IMR-90 (cell line): ENCODE results near the gene RPUSD4. TPM values are rescaled to one million over a fixed set of nuclear protein-coding genes. Genes with fewer than 3 reads are reported as not detected.

Source experiments
- ATAC-seq: fragments of 200-7000 bp; cut with Tn5 transposase; 2 replicates; pipeline ENCODE4 v1.9.1; 2020; ENCODE audit warnings: low read depth, mild to moderate bottlenecking, moderate library complexity
- BruUV-seq: library from RNA; stranded (reverse); fragments of 400-500 nt; replicated peaks from 2 replicates; lab custom pipeline; 2021; lab: Mats Ljungman, UMichigan
- CTCF ChIA-PET: fragments of 300-600 bp; formaldehyde crosslinking; extraction: SDS; loops from one replicate; lab custom pipeline; 2021; ENCODE audit warnings: antibody characterized with exemption; lab: Yijun Ruan, JAX
- POLR2A ChIA-PET: fragments of 300-600 bp; sonication (Branson Sonifier 250); formaldehyde crosslinking; loops from one replicate; lab custom pipeline; 2022; ENCODE audit warnings: antibody characterized with exemption; ENCODE audit not compliant: unreplicated experiment; lab: Charles Lee
- DNase-seq: peaks from one replicate; pipeline ENCODE4 v3.0.0; 2013
- H2AFZ ChIP-seq: replicated peaks from 2 replicates; pipeline ENCODE3; 2013; ENCODE audit warnings: low read length, mild to moderate bottlenecking; ENCODE audit not compliant: poor library complexity
- H2AK5ac ChIP-seq: 2 replicates; pipeline ENCODE4 v1.6.1; 2013; ENCODE audit warnings: low read depth, low read length, inconsistent platforms
- H2AK9ac ChIP-seq: replicated peaks from 2 replicates; pipeline ENCODE3; 2013; ENCODE audit warnings: mild to moderate bottlenecking, low read depth, low read length, moderate library complexity; ENCODE audit not compliant: poor library complexity
- H2BK120ac ChIP-seq: 2 replicates; pipeline ENCODE4 v1.6.1; 2013; ENCODE audit warnings: low read depth, low read length, inconsistent platforms
- H2BK15ac ChIP-seq: 3 replicates; pipeline ENCODE4 v1.6.1; 2013; ENCODE audit warnings: low read depth, low read length, inconsistent platforms
- H2BK20ac ChIP-seq: 2 replicates; pipeline ENCODE4 v1.6.1; 2013; ENCODE audit warnings: low read depth, mild to moderate bottlenecking, inconsistent platforms, low read length, moderate library complexity
- H2BK5ac ChIP-seq: 2 replicates; pipeline ENCODE4 v1.6.1; 2013; ENCODE audit warnings: mild to moderate bottlenecking, low read depth, low read length, inconsistent platforms; ENCODE audit not compliant: poor library complexity, severe bottlenecking
- H3K14ac ChIP-seq: replicated peaks from 2 replicates; pipeline ENCODE4 v1.6.1; 2013; ENCODE audit warnings: low read depth, low read length, inconsistent platforms
- H3K18ac ChIP-seq: 2 replicates; pipeline ENCODE4 v1.6.1; 2013; ENCODE audit warnings: low read depth, low read length, control low read depth
- H3K23ac ChIP-seq: 2 replicates; pipeline ENCODE4 v1.6.1; 2013; ENCODE audit warnings: low read depth, low read length, inconsistent platforms
- H3K27ac ChIP-seq: 2 replicates; pipeline ENCODE4 v1.5.1; 2013; ENCODE audit warnings: mild to moderate bottlenecking, control low read depth, low read length; ENCODE audit not compliant: insufficient read depth
- H3K27me3 ChIP-seq: 2 replicates; pipeline ENCODE4 v1.6.1; 2013; ENCODE audit warnings: low read length; ENCODE audit not compliant: control insufficient read depth, insufficient read depth
- H3K36me3 ChIP-seq: 2 replicates; pipeline ENCODE4 v1.6.1; 2013; ENCODE audit warnings: low read length, mixed read lengths; ENCODE audit not compliant: control insufficient read depth, insufficient read depth
- H3K4ac ChIP-seq: 2 replicates; pipeline ENCODE4 v1.6.1; 2013; ENCODE audit warnings: low read depth, low read length, inconsistent platforms
- H3K4me1 ChIP-seq: 2 replicates; pipeline ENCODE4 v1.6.1; 2013; ENCODE audit warnings: low read length, mixed read lengths; ENCODE audit not compliant: control insufficient read depth, insufficient read depth
- H3K4me2 ChIP-seq: 2 replicates; pipeline ENCODE4 v1.6.1; 2013; ENCODE audit warnings: low read depth, mild to moderate bottlenecking, control low read depth, low read length, moderate library complexity
- H3K4me3 ChIP-seq: 2 replicates; pipeline ENCODE4 v1.5.1; 2013; ENCODE audit warnings: low read depth, mild to moderate bottlenecking, control low read depth, low read length, moderate library complexity; ENCODE audit not compliant: insufficient read depth
- H3K56ac ChIP-seq: 2 replicates; pipeline ENCODE4 v1.6.1; 2013; ENCODE audit warnings: low read length, inconsistent platforms; ENCODE audit not compliant: insufficient read depth; ENCODE audit errors: extremely low read depth
- H3K79me1 ChIP-seq, 2 experiments: 2 replicates each; pipeline ENCODE4 v1.6.1; 2013; ENCODE audit warnings: low read length in 2 of 2, inconsistent platforms in 1 of 2, low read depth in 1 of 2
- H3K9ac ChIP-seq: 2 replicates; pipeline ENCODE4 v1.6.1; 2013; ENCODE audit warnings: low read depth, low read length, control low read depth
- H3K9me1 ChIP-seq: 2 replicates; pipeline ENCODE4 v1.6.1; 2013; ENCODE audit warnings: low read length, inconsistent platforms; ENCODE audit not compliant: insufficient read depth
- H3K9me3 ChIP-seq: 2 replicates; pipeline ENCODE4 v1.6.1; 2013; ENCODE audit warnings: low read length; ENCODE audit not compliant: control insufficient read depth, insufficient read depth
- H4K20me1 ChIP-seq: 2 replicates; pipeline ENCODE4 v1.6.1; 2013; ENCODE audit warnings: low read length, inconsistent platforms; ENCODE audit not compliant: insufficient read depth
- H4K5ac ChIP-seq: 2 replicates; pipeline ENCODE4 v1.6.1; 2013; ENCODE audit warnings: mild to moderate bottlenecking, low read depth, low read length, control low read depth
- H4K8ac ChIP-seq, 2 experiments: 2 replicates each; pipeline ENCODE4 v1.6.1; 2013; ENCODE audit warnings: low read depth in 2 of 2, low read length in 2 of 2, control low read depth in 1 of 2, inconsistent platforms in 1 of 2
- H4K91ac ChIP-seq: 2 replicates; pipeline ENCODE4 v1.6.1; 2013; ENCODE audit warnings: low read depth, low read length, inconsistent platforms; ENCODE audit not compliant: insufficient read depth
- BHLHE40 ChIP-seq: fragments of 150-350 bp; IDR thresholded peaks from 2 replicates; pipeline ENCODE4 v1.6.1; 2016; ENCODE audit warnings: mild to moderate bottlenecking, low read depth, low read length
- CEBPB ChIP-seq: IDR thresholded peaks from 2 replicates; pipeline ENCODE4 v1.6.1; 2012; ENCODE audit warnings: low read depth, low read length, improper control_type of control experiment
- FOS ChIP-seq: fragments of 150-350 bp; IDR thresholded peaks from 2 replicates; pipeline ENCODE4 v1.6.1; 2016; ENCODE audit warnings: low read depth, low read length
- MAFK ChIP-seq: IDR thresholded peaks from 2 replicates; pipeline ENCODE4 v1.6.1; 2012; ENCODE audit warnings: low read depth, low read length, improper control_type of control experiment
- MAZ ChIP-seq: IDR thresholded peaks from 2 replicates; pipeline ENCODE4 v1.6.1; 2012; ENCODE audit warnings: low read depth, mild to moderate bottlenecking, low read length, improper control_type of control experiment, moderate library complexity, borderline replicate concordance
- NFE2L2 ChIP-seq: fragments of 150-350 bp; IDR thresholded peaks from 2 replicates; pipeline ENCODE4 v1.6.1; 2016; ENCODE audit warnings: low read depth, mild to moderate bottlenecking, low read length
- RAD21 ChIP-seq: IDR thresholded peaks from 2 replicates; pipeline ENCODE4 v1.6.1; 2012; ENCODE audit warnings: low read length, improper control_type of control experiment
- RCOR1 ChIP-seq: IDR thresholded peaks from 2 replicates; pipeline ENCODE4 v1.6.1; 2012; ENCODE audit warnings: mild to moderate bottlenecking, low read length, improper control_type of control experiment; ENCODE audit not compliant: insufficient replicate concordance
- SMC3 ChIP-seq: fragments of 150-350 bp; IDR thresholded peaks from 2 replicates; pipeline ENCODE4 v1.6.1; 2016; ENCODE audit warnings: low read depth, mild to moderate bottlenecking, antibody characterized with exemption, low read length, moderate library complexity
- WGBS, 2 experiments: methylation state at CpG; one replicate each; pipeline versions ENCODE4 v1.1.5 to v1.1.7; 2013; ENCODE audit warnings: missing lambda C conversion rate in 2 of 2; ENCODE audit not compliant: insufficient read length in 1 of 2; ENCODE audit errors: extremely low coverage in 2 of 2; 5-methylcytosine and 5-hydroxymethylcytosine counted together
- dilution Hi-C: fragments of 300-500 bp; cut with HindIII; formaldehyde crosslinking; loops from one replicate; pipeline ENCODE4 v1.14.3; 2018; ENCODE audit warnings: low sequenced_read_pairs; ENCODE audit not compliant: unreplicated experiment
- in situ Hi-C: fragments of 300-500 bp; cut with MboI; formaldehyde crosslinking; loops from 3 replicates; pipeline ENCODE4 v1.14.3; 2019; ENCODE audit warnings: low sequenced_read_pairs, inconsistent platforms, mixed read lengths
- intact Hi-C: fragments of 100-400 bp; cut with micrococcal nuclease; formaldehyde crosslinking; loops from 2 replicates; pipeline ENCODE4 v1.10.0; 2022
- polyA plus RNA-seq, 3 experiments: library from polyadenylated mRNA; depleted of rRNA; stranded (reverse); fragments of >200 nt; gene quantifications; 2 replicates each; pipeline ENCODE4 v1.2.3, GENCODE V29; 2012; ENCODE audit warnings: low replicate concordance in 1 of 3
- total RNA-seq: library from RNA; depleted of rRNA; stranded (reverse); fragments of >200 nt; gene quantifications from 2 replicates; pipeline ENCODE4 v1.2.3, GENCODE V29; 2012
- TF ChIP-seq, protein P1 (sequence below): fragments of 150-350 bp; IDR thresholded peaks from 2 replicates; pipeline ENCODE4 v1.6.1; 2017; ENCODE audit warnings: mild to moderate bottlenecking, antibody characterized with exemption, low read length, low read depth
- TF ChIP-seq, protein P2 (sequence below): conservative IDR thresholded peaks from 2 replicates; pipeline ENCODE4 v1.5.1; 2012; ENCODE audit warnings: mild to moderate bottlenecking, low read depth, low read length, improper control_type of control experiment

Gene RPUSD4
- total and polyA plus RNA-seq, 2 of the 4 experiments (the other 2 are of a cell fraction), result 22.1 to 30.6 TPM

DNA sequence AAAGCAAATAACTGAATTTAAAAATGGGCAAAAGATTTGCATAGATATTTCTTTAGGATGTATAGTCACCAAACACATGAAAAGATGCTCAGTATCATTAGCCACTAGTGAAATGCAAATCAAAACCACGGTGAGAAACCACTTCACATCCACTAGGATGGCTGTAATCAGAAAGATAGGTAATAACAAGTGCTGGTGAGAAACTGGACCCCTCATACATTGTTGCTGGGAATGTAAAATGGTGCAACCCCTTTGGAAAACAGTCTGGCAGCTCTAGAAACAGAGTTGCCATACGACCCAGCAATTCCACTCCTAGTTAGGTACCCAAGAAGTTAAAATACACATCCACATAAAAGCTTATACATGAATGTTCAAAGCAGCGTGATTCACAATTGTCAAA, 16.3 kb downstream of the RPUSD4 start:
- H3K56ac ChIP-seq, result no peak overlapping the region
- WGBS, 2 experiments, result no CpG with 5 or more reads among the region's 3 CpGs
- no peak overlapping the region for H3K9ac ChIP-seq
- ChIA-PET POLR2A (no interaction called here), CTCF (no interaction called here)
- H2BK120ac ChIP-seq, result no peak overlapping the region
- no peaks in the 10 kb centered on the region for H3K9me1 ChIP-seq
- DNase-seq, result no peak
- H3K4me2 ChIP-seq, result no peak overlapping the region
- H2BK5ac ChIP-seq, result no peak overlapping the region
- no peak overlapping the region for H3K27ac ChIP-seq
- H3K9me3 ChIP-seq, result no peaks in the 10 kb centered on the region
- H2AFZ ChIP-seq, result no peak overlapping the region
- no peak overlapping the region for H4K5ac ChIP-seq
- no peak overlapping the region for H4K8ac ChIP-seq
- H3K4me1 ChIP-seq, result no peaks in the 10 kb centered on the region
- no peak overlapping the region for H3K14ac ChIP-seq
- H4K20me1 ChIP-seq, result no peaks in the 10 kb centered on the region; the same call in 1 of the 2 replicates
- H3K79me1 ChIP-seq, result no peaks in the 10 kb centered on the region
- H2AK9ac ChIP-seq, result no peak overlapping the region
- no peak for TF ChIP-seq NFE2L2
- no peak for TF ChIP-seq MAFK
- no peak for TF ChIP-seq RAD21
- no peak for TF ChIP-seq SMC3
- TF ChIP-seq FOS, result no peak
- TF ChIP-seq CEBPB, result no peak
- no peak for TF ChIP-seq MAZ
- TF ChIP-seq, protein P1, sequence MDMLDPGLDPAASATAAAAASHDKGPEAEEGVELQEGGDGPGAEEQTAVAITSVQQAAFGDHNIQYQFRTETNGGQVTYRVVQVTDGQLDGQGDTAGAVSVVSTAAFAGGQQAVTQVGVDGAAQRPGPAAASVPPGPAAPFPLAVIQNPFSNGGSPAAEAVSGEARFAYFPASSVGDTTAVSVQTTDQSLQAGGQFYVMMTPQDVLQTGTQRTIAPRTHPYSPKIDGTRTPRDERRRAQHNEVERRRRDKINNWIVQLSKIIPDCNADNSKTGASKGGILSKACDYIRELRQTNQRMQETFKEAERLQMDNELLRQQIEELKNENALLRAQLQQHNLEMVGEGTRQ, result no peak
- TF ChIP-seq, protein P2, sequence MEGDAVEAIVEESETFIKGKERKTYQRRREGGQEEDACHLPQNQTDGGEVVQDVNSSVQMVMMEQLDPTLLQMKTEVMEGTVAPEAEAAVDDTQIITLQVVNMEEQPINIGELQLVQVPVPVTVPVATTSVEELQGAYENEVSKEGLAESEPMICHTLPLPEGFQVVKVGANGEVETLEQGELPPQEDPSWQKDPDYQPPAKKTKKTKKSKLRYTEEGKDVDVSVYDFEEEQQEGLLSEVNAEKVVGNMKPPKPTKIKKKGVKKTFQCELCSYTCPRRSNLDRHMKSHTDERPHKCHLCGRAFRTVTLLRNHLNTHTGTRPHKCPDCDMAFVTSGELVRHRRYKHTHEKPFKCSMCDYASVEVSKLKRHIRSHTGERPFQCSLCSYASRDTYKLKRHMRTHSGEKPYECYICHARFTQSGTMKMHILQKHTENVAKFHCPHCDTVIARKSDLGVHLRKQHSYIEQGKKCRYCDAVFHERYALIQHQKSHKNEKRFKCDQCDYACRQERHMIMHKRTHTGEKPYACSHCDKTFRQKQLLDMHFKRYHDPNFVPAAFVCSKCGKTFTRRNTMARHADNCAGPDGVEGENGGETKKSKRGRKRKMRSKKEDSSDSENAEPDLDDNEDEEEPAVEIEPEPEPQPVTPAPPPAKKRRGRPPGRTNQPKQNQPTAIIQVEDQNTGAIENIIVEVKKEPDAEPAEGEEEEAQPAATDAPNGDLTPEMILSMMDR, result no peak
- no peak for TF ChIP-seq BHLHE40
- TF ChIP-seq RCOR1, result no peak
- no TSS peak for BruUV-seq
- H2AK5ac ChIP-seq, result no peak overlapping the region
- ATAC-seq, result no peak
- no peak overlapping the region for H3K4me3 ChIP-seq
- H2BK15ac ChIP-seq, result no peak overlapping the region
- H3K18ac ChIP-seq, result no peak overlapping the region
- H3K23ac ChIP-seq, result no peak overlapping the region
- H4K91ac ChIP-seq, result no peak overlapping the region
- no peak overlapping the region for H3K4ac ChIP-seq
- no peak overlapping the region for H2BK20ac ChIP-seq
- H3K27me3 ChIP-seq, result no peaks in the 10 kb centered on the region
- in situ Hi-C loops, result no loop called here
- intact Hi-C loops, result no loop called here
- dilution Hi-C loops, result no loop called here
- H3K36me3 ChIP-seq, result peaks cover 29% of the 10 kb centered on the region
